WERI-Rb-1 (cell line): Measurements from ENCODE around the gene RBM23.
A peak's percentile ranks its signal among the peaks of the same experiment; 100 is the strongest.

Source experiments
- DNase-seq: peaks from one replicate; pipeline ENCODE4 v3.0.0-alpha.2; 2020
- H3K27ac ChIP-seq: fragments of 250-450 bp; sonication (Bioruptor Pico); 2 replicates; pipeline ENCODE4 v1.5.1; 2020; ENCODE audit warnings: mild to moderate bottlenecking, moderate library complexity
- H3K27me3 ChIP-seq: fragments of 250-450 bp; sonication (Bioruptor Pico); 2 replicates; pipeline ENCODE4 v1.5.1; 2021; ENCODE audit warnings: mild to moderate bottlenecking, low read depth, moderate library complexity; ENCODE audit not compliant: insufficient read depth, severe bottlenecking
- H3K36me3 ChIP-seq: fragments of 250-450 bp; sonication (Bioruptor Pico); 2 replicates; pipeline ENCODE4 v1.5.1; 2020; ENCODE audit warnings: mild to moderate bottlenecking, moderate library complexity
- H3K4me3 ChIP-seq: 2 replicates; pipeline ENCODE4 v1.5.1; 2011; ENCODE audit warnings: low read depth, mild to moderate bottlenecking, control low read depth, low read length
- H3K9me3 ChIP-seq: fragments of 250-450 bp; sonication (Bioruptor Pico); 2 replicates; pipeline ENCODE4 v1.5.1; 2021; ENCODE audit warnings: mild to moderate bottlenecking, moderate library complexity; ENCODE audit not compliant: severe bottlenecking
- CTCF ChIP-seq: IDR thresholded peaks from 2 replicates; pipeline ENCODE4 v1.5.1; 2011; ENCODE audit warnings: low read depth, mild to moderate bottlenecking, control low read depth, inconsistent platforms, low read length

Gene RBM23

GRCh38 chr14:22877000-22877501 is 41.9 kb downstream of the RBM23 start:
- no peaks in the 10 kb centered on the region for H3K9me3 ChIP-seq
- no peak for DNase-seq
- H3K27ac ChIP-seq: no peak overlapping the region
- no peak for TF ChIP-seq CTCF
- H3K27me3 ChIP-seq: no peaks in the 10 kb centered on the region
- no peaks in the 10 kb centered on the region; the same call in 1 of the 2 replicates for H3K36me3 ChIP-seq
- H3K4me3 ChIP-seq: no peak overlapping the region

GRCh38 chr14:22875748-22876319 is 43.1 kb downstream of the RBM23 start:
- Histone ChIP-seq H3K27me3 (no peaks in the 10 kb centered on the region), H3K27ac (no peak overlapping the region), H3K9me3 (no peaks in the 10 kb centered on the region), H3K36me3 (no peaks in the 10 kb centered on the region; the same call in 1 of the 2 replicates), H3K4me3 (no peak overlapping the region)
- no peak for TF ChIP-seq CTCF
- no peak for DNase-seq

GRCh38 chr14:22875003-22875747 is 43.8 kb downstream of the RBM23 start:
- no peak for DNase-seq
- no peaks in the 10 kb centered on the region; the same call in 1 of the 2 replicates for H3K36me3 ChIP-seq
- no peak for TF ChIP-seq CTCF
- H3K4me3 ChIP-seq: no peak overlapping the region
- H3K27ac ChIP-seq: no peak overlapping the region
- H3K9me3 ChIP-seq: no peaks in the 10 kb centered on the region
- no peaks in the 10 kb centered on the region for H3K27me3 ChIP-seq

GRCh38 chr14:22872833-22873520 is 46.0 kb downstream of the RBM23 start:
- Histone ChIP-seq H3K27me3 (no peaks in the 10 kb centered on the region), H3K9me3 (no peaks in the 10 kb centered on the region), H3K36me3 (no peaks in the 10 kb centered on the region; the same call in 1 of the 2 replicates), H3K27ac (peak overlapping the region; percentile 78; the same call in 1 of the 2 replicates), H3K4me3 (no peak overlapping the region; the same call in 1 of the 2 replicates)
- TF ChIP-seq CTCF: no peak
- no peak for DNase-seq

GRCh38 chr14:22872033-22872832 is 46.7 kb downstream of the RBM23 start:
- Histone ChIP-seq H3K27me3 (no peaks in the 10 kb centered on the region), H3K27ac (peak overlapping the region; percentile 78), H3K9me3 (no peaks in the 10 kb centered on the region), H3K4me3 (peak overlapping the region; percentile 71), H3K36me3 (no peaks in the 10 kb centered on the region; the same call in 1 of the 2 replicates)
- TF ChIP-seq CTCF: peak; percentile 81
- peak; percentile 89 for DNase-seq
